Esophagus (tissue), 2 donors: ENCODE measurements around the gene GRM4. TPM values are rescaled to one million over a fixed set of nuclear protein-coding genes. Genes with fewer than 3 reads are reported as not detected.

Experiments
- H3K27ac ChIP-seq, 2 donors: one replicate each; pipeline ENCODE4 v1.5.1; 2013; ENCODE audit warnings: low read depth in 2 of 2, mild to moderate bottlenecking in 2 of 2, inconsistent platforms in 1 of 2, low read length in 1 of 2, moderate library complexity in 1 of 2
- H3K27me3 ChIP-seq, 2 donors: one replicate each; pipeline ENCODE4 v1.6.1; 2013; ENCODE audit warnings: low read length in 2 of 2, control low read depth in 1 of 2, mild to moderate bottlenecking in 1 of 2; ENCODE audit not compliant: insufficient read depth in 2 of 2, control insufficient read depth in 1 of 2
- H3K36me3 ChIP-seq, 2 donors: one replicate each; pipeline ENCODE4 v1.6.1; 2013; ENCODE audit warnings: low read length in 1 of 2; ENCODE audit not compliant: control insufficient read depth in 2 of 2, insufficient read depth in 2 of 2
- H3K4me1 ChIP-seq, 2 donors: one replicate each; pipeline ENCODE4 v1.6.1; 2013; ENCODE audit warnings: low read length in 1 of 2; ENCODE audit not compliant: control insufficient read depth in 2 of 2, insufficient read depth in 2 of 2
- H3K4me3 ChIP-seq, 2 donors: one replicate each; pipeline ENCODE4 v1.5.1; 2013; ENCODE audit warnings: low read length in 2 of 2, mild to moderate bottlenecking in 2 of 2, low read depth in 1 of 2, moderate library complexity in 1 of 2
- H3K9me3 ChIP-seq, 2 donors: one replicate each; pipeline ENCODE4 v1.6.1; 2013; ENCODE audit warnings: mild to moderate bottlenecking in 2 of 2, low read depth in 1 of 2, low read length in 1 of 2, moderate library complexity in 1 of 2; ENCODE audit not compliant: control insufficient read depth in 2 of 2, insufficient read depth in 1 of 2
- WGBS, 2 donors: extraction: QIAGEN DNeasy Blood & Tissue Kit; methylation state at CpG; one replicate each; pipeline ENCODE4 v1.1.7; 2013; 5-methylcytosine and 5-hydroxymethylcytosine counted together
- polyA plus RNA-seq, 2 donors: library from polyadenylated mRNA; stranded (reverse); fragments of 200-250 nt; gene quantifications; one replicate each; pipeline ENCODE4 v1.2.3, GENCODE V29; 2013
- donor health status: healthy with polysubstance abuse.
- donor health status: Bipolar disorder and iron deficiency.

The GRM4 gene
- polyA plus RNA-seq, 2 donors, result 0.01 TPM; not detected in 1

- H3K9me3 ChIP-seq, result peaks cover 0 to 5% of the 10 kb centered on the region in 2 donors
- 65 to 66% methylated on average over 16 of the region's 16 CpGs for WGBS, 2 donors
- no peaks in the 10 kb centered on the region for H3K4me1 ChIP-seq
- H3K4me3 ChIP-seq, result no peak overlapping the region
- H3K27ac ChIP-seq, result no peak overlapping the region
- no peaks in the 10 kb centered on the region for H3K36me3 ChIP-seq
- peaks cover 0 to 3% of the 10 kb centered on the region in 2 donors for H3K27me3 ChIP-seq
Observed at GRCh38 chr6:34114695-34115402, 31.0 kb downstream of the GRM4 start.

- peaks cover 0 to 5% of the 10 kb centered on the region in 2 donors for H3K9me3 ChIP-seq
- no peak overlapping the region for H3K4me3 ChIP-seq
- peaks cover 0 to 3% of the 10 kb centered on the region in 2 donors for H3K27me3 ChIP-seq
- H3K36me3 ChIP-seq, result no peaks in the 10 kb centered on the region
- no peaks in the 10 kb centered on the region for H3K4me1 ChIP-seq
- 37 to 44% methylated on average over 3 of the region's 3 CpGs for WGBS, 2 donors
- no peak overlapping the region for H3K27ac ChIP-seq
Observed at GRCh38 chr6:34113532-34113931, 32.4 kb downstream of the GRM4 start.

DNA sequence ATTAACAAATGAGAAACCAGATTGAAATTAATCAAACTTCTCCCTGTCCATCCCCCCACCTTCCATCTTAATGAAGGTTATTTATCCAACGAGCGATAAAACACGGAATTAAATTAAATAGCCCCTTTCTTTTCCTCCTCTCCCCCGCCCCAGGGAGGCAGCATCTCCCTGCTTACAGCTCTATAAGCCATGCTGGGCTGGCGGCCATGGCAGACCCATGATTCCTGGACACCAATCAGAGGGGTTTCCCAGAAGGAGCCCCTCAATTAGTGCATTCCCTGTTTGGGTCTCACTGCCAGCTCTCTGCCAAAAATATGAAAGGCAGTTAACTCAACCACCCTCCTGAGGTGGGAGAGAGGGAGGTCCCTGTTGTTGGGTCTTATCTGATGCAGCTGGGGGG is 33.8 kb downstream of the GRM4 start:
- Histone ChIP-seq H3K9me3 (peaks cover 1 to 5% of the 10 kb centered on the region in 2 donors), H3K27me3 (peaks cover 0 to 3% of the 10 kb centered on the region in 2 donors), H3K36me3 (no peaks in the 10 kb centered on the region), H3K4me1 (no peaks in the 10 kb centered on the region), H3K4me3 (no peak overlapping the region), H3K27ac (no peak overlapping the region)
- WGBS, 2 donors, result 58 to 61% methylated on average over 5 of the region's 5 CpGs

DNA sequence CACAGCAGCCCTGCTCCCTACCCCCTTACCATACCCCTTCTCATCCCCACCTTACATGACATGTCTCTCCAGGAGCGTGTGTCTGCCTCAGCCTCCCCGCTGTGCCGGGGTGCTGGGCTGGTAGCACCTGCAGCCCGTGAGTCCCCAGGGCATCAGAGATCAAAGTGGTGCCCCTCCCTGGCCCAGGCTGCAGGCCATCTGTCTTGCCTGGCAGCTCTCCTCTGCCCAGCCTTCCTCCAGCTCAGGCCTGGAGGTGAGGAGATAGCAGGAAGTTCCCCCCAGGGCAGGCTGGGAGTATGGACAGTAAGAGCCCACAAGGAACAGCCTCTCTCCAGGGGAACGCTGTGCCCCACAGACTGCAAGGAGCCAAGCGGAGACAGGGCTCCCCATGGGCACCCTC is 35.3 kb downstream of the GRM4 start:
- 45 to 61% methylated on average over 6 of the region's 6 CpGs for WGBS, 2 donors
- H3K27me3 ChIP-seq, result peaks cover 0 to 3% of the 10 kb centered on the region in 2 donors
- H3K9me3 ChIP-seq, result peaks cover 4 to 5% of the 10 kb centered on the region in 2 donors
- H3K4me1 ChIP-seq, result no peaks in the 10 kb centered on the region
- H3K27ac ChIP-seq, result no peak overlapping the region
- no peak overlapping the region for H3K4me3 ChIP-seq
- no peaks in the 10 kb centered on the region for H3K36me3 ChIP-seq

DNA sequence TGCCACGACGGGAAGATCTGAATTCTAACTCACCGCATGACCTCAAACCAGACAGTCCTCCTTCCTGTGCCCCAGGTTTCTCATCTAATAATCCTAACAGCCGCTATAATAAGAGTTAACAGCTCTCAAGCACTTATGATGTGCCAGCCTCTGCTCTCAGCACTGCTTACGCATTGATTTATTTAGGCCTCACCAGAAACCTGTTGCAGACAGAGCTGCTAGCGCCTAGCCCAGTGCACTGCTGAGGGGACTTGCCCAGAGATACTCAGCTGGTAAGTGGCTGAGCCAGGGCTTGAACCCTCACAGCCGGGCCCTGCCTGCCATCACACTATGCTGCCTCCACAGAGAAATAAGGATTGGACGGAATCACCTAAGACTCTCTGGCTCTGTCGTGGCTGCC is 37.7 kb downstream of the GRM4 start:
- Histone ChIP-seq H3K27me3 (peaks cover 0 to 3% of the 10 kb centered on the region in 2 donors), H3K9me3 (peaks cover 0 to 4% of the 10 kb centered on the region in 2 donors), H3K4me3 (no peak overlapping the region), H3K4me1 (no peaks in the 10 kb centered on the region), H3K36me3 (no peaks in the 10 kb centered on the region), H3K27ac (no peak overlapping the region)
- 76 to 81% methylated on average over 9 of the region's 9 CpGs for WGBS, 2 donors

DNA sequence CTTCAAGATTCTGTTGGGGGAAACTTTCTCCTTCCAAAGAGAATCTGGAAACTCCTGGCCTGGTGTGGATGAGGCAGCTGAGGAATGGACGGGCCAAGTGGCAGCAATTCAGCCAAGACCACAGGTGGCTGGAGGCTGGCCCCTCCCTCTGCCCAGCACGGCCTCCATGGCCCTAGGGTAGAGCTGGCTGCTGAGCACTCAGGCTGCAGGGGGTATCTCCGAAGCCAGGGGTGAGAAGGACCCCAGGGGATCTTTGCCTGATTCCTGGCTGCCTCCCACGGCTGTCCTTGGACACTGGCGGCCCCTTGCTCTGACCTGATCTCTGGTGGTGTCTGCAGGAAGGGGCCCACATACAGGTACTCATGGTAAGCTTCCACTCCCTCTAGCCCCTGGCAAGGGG is 39.0 kb downstream of the GRM4 start:
- no peaks in the 10 kb centered on the region for H3K27me3 ChIP-seq

GRCh38 chr6:34106421-34106820 is 39.5 kb downstream of the GRM4 start:
- H3K36me3 ChIP-seq, result no peaks in the 10 kb centered on the region
- no peaks in the 10 kb centered on the region for H3K4me1 ChIP-seq
- no peak overlapping the region for H3K27ac ChIP-seq
- no peaks in the 10 kb centered on the region for H3K27me3 ChIP-seq
- WGBS, 2 donors, result 69 to 73% methylated on average over 6 of the region's 6 CpGs
- no peak overlapping the region for H3K4me3 ChIP-seq
- H3K9me3 ChIP-seq, result peaks cover 0 to 4% of the 10 kb centered on the region in 2 donors

More for the DNA sequence above, 39.0 kb downstream of the GRM4 start:
- H3K27ac ChIP-seq, result no peak overlapping the region
- no peaks in the 10 kb centered on the region for H3K4me1 ChIP-seq
- peaks cover 0 to 4% of the 10 kb centered on the region in 2 donors for H3K9me3 ChIP-seq
- H3K36me3 ChIP-seq, result no peaks in the 10 kb centered on the region
- no peak overlapping the region for H3K4me3 ChIP-seq
- 57 to 59% methylated on average over 5 of the region's 5 CpGs for WGBS, 2 donors

DNA sequence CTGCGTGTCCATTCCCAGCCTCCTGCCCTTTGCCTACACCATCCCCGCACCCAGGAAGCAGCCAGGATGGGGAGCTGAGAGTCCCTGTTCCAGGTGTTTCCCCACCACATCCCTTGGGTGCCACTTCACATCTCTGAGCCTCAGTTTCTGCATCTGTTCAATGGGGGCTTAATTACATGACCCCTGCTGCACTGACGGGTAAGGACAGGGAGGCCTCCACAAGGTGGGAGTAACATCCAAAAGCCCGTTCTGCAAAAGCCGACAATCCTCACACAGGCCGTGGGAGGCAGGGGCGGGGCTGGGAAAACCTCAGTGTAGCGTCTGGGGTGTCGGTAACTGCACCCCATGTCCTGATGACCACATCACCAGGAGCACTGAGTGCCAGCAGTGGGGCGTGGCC is 41.3 kb downstream of the GRM4 start:
- Histone ChIP-seq H3K4me1 (no peaks in the 10 kb centered on the region), H3K27me3 (no peaks in the 10 kb centered on the region), H3K9me3 (peaks cover 0 to 4% of the 10 kb centered on the region in 2 donors), H3K27ac (no peak overlapping the region), H3K4me3 (no peak overlapping the region), H3K36me3 (no peaks in the 10 kb centered on the region)
- WGBS, 2 donors, result 68 to 69% methylated on average over 10 of the region's 10 CpGs

GRCh38 chr6:34104186-34104585 is 41.7 kb downstream of the GRM4 start:
- Histone ChIP-seq H3K9me3 (peaks cover 0 to 4% of the 10 kb centered on the region in 2 donors), H3K4me1 (no peaks in the 10 kb centered on the region), H3K4me3 (no peak overlapping the region), H3K36me3 (no peaks in the 10 kb centered on the region), H3K27me3 (no peaks in the 10 kb centered on the region), H3K27ac (no peak overlapping the region)
- WGBS, 2 donors, result 60 to 76% methylated on average over 8 of the region's 8 CpGs

GRCh38 chr6:34103321-34103720 is 42.6 kb downstream of the GRM4 start:
- H3K9me3 ChIP-seq, result peaks cover 0 to 4% of the 10 kb centered on the region in 2 donors
- no peak overlapping the region for H3K27ac ChIP-seq
- H3K4me3 ChIP-seq, result no peak overlapping the region
- no peaks in the 10 kb centered on the region for H3K36me3 ChIP-seq
- no peaks in the 10 kb centered on the region for H3K27me3 ChIP-seq
- H3K4me1 ChIP-seq, result peaks cover 0 to under 1% of the 10 kb centered on the region in 2 donors
- WGBS, 2 donors, result 69 to 71% methylated on average over 16 of the region's 16 CpGs
